ENCODE results near the gene SEMA3G. TPM values are rescaled to one million over a fixed set of nuclear protein-coding genes. Genes with fewer than 3 reads are reported as not detected.

The SEMA3G gene
- total RNA-seq, 1 experiment from 2014 or later = 1.6 TPM

- no peak for ATAC-seq
Measured at GRCh38 chr3:52408466-52408865, 36.4 kb downstream of the SEMA3G start.

GRCh38 chr3:52407779-52408178, 37.1 kb downstream of the SEMA3G start:
- peak overlapping the region; percentile 71 for H3K4me3 Mint-ChIP-seq
- CTCF ChIA-PET = no interaction called here
- H3K9me3 Mint-ChIP-seq = no peaks in the 10 kb centered on the region
- no peaks in the 10 kb centered on the region for H3K27me3 Mint-ChIP-seq (ENCODE audit: low read depth)
- ATAC-seq (no peak), DNase-seq (ENCODE audit: low spot score) (no peak)
- peaks cover 12% of the 10 kb centered on the region for H3K4me1 Mint-ChIP-seq
- POLR2A ChIA-PET = no interaction called here
- TF ChIP-seq FOXJ3 (CRISPR knock-in tag; IDR thresholded peaks at IDR 0.05; ENCODE audit: borderline replicate concordance) (no peak), FOXP1 (CRISPR knock-in tag; IDR thresholded peaks at IDR 0.05; ENCODE audit: borderline replicate concordance) (no peak), IRF2 (CRISPR knock-in tag; IDR thresholded peaks at IDR 0.05; ENCODE audit: borderline replicate concordance, low read depth) (no peak), ZNF121 (CRISPR knock-in tag; IDR thresholded peaks at IDR 0.05) (no peak), CDX4 (CRISPR knock-in tag; IDR thresholded peaks at IDR 0.05; ENCODE audit: borderline replicate concordance) (no peak), ATF2 (CRISPR knock-in tag; IDR thresholded peaks at IDR 0.05; ENCODE audit: borderline replicate concordance, low read depth) (no peak), SMAD4 (CRISPR knock-in tag; IDR thresholded peaks at IDR 0.05) (no peak), USF1 (CRISPR knock-in tag; IDR thresholded peaks at IDR 0.05) (no peak), TCF7 (CRISPR knock-in tag; IDR thresholded peaks at IDR 0.05; ENCODE audit: low read depth) (no peak)
- peaks cover 42% of the 10 kb centered on the region for H3K36me3 Mint-ChIP-seq
- H3K27ac Mint-ChIP-seq = no peak overlapping the region

More at GRCh38 chr3:52408466-52408865, 36.4 kb downstream of the SEMA3G start:
- POLR2A ChIA-PET = no interaction called here
- DNase-seq (ENCODE audit: low spot score) = no peak
- Mint-ChIP-seq H3K9me3 (no peaks in the 10 kb centered on the region), H3K4me1 (peaks cover 12% of the 10 kb centered on the region), H3K27me3 (ENCODE audit: low read depth) (no peaks in the 10 kb centered on the region), H3K36me3 (peaks cover 35% of the 10 kb centered on the region), H3K27ac (no peak overlapping the region; the same call in 1 of the 2 replicates), H3K4me3 (peak overlapping the region; percentile 71)
- TF ChIP-seq ETV6 (CRISPR knock-in tag; IDR thresholded peaks at IDR 0.05) (no peak), TCF7 (CRISPR knock-in tag; IDR thresholded peaks at IDR 0.05; ENCODE audit: low read depth) (no peak), RELA (CRISPR knock-in tag; IDR thresholded peaks at IDR 0.05; ENCODE audit: borderline replicate concordance) (no peak), USF2 (CRISPR knock-in tag; IDR thresholded peaks at IDR 0.05) (no peak), TEAD4 (CRISPR knock-in tag; IDR thresholded peaks at IDR 0.05) (no peak), ZNF512 (CRISPR knock-in tag; IDR thresholded peaks at IDR 0.05; ENCODE audit: borderline replicate concordance) (no peak), SOX15 (CRISPR knock-in tag; IDR thresholded peaks at IDR 0.05) (no peak), ZNF121 (CRISPR knock-in tag; IDR thresholded peaks at IDR 0.05) (no peak)
- CTCF ChIA-PET = interaction anchor here (1.5 kb wide), 1 partner anchor 20 kb away, joined by 3 read pairs; no protein-coding TSS in a partner anchor

GRCh38 chr3:52406791-52407510, 38.0 kb downstream of the SEMA3G start:
- Mint-ChIP-seq H3K4me1 (peaks cover 12% of the 10 kb centered on the region), H3K27ac (no peak overlapping the region), H3K4me3 (no peak overlapping the region), H3K9me3 (no peaks in the 10 kb centered on the region), H3K27me3 (ENCODE audit: low read depth) (no peaks in the 10 kb centered on the region), H3K36me3 (peaks cover 47% of the 10 kb centered on the region)
- ATAC-seq (no peak), DNase-seq (ENCODE audit: low spot score) (no peak)
- POLR2A ChIA-PET = no interaction called here
- CTCF ChIA-PET = interaction anchor here (1.7 kb wide), 1 partner anchor 21 kb away, joined by 5 read pairs; no protein-coding TSS in a partner anchor
- no peak for TF ChIP-seq CBFB (CRISPR knock-in tag; IDR thresholded peaks at IDR 0.05; ENCODE audit: low read depth)
- no peak for TF ChIP-seq MYBL2 (CRISPR knock-in tag; IDR thresholded peaks at IDR 0.05)
- TF ChIP-seq ZNF532 (CRISPR knock-in tag; IDR thresholded peaks at IDR 0.05; ENCODE audit: borderline replicate concordance) = no peak
- no peak for TF ChIP-seq RELA (CRISPR knock-in tag; IDR thresholded peaks at IDR 0.05; ENCODE audit: borderline replicate concordance)
- TF ChIP-seq ATF2 (CRISPR knock-in tag; IDR thresholded peaks at IDR 0.05; ENCODE audit: borderline replicate concordance, low read depth) = no peak
